NB4 (cell line): ENCODE data around the gene CTDP1.

Experiments used
- CTCF ChIP-seq: IDR thresholded peaks from one replicate; pipeline ENCODE4 v1.5.1; 2012; ENCODE audit warnings: low read depth, low read length
- MYC ChIP-seq: IDR thresholded peaks from 2 replicates; pipeline ENCODE4 v1.6.1; 2011; ENCODE audit warnings: low read depth, low read length
- POLR2A ChIP-seq: IDR thresholded peaks from 2 replicates; pipeline ENCODE4 v1.6.1; 2011; ENCODE audit warnings: mild to moderate bottlenecking; ENCODE audit not compliant: insufficient read length; ENCODE audit errors: extremely low read depth
- TF ChIP-seq, protein P1 (sequence below): IDR thresholded peaks from 2 replicates; pipeline ENCODE4 v1.6.1; 2011; ENCODE audit warnings: low read depth, low read length

GRCh38 chr18:79732721-79733025, 53.1 kb downstream of the CTDP1 start:
- TF ChIP-seq POLR2A (no peak), CTCF (no peak), MYC (no peak)
- TF ChIP-seq, protein P1, sequence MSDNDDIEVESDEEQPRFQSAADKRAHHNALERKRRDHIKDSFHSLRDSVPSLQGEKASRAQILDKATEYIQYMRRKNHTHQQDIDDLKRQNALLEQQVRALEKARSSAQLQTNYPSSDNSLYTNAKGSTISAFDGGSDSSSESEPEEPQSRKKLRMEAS = no peak
